ENCODE measurements around the gene DEFB128. TPM values are rescaled to one million over a fixed set of nuclear protein-coding genes. Genes with fewer than 3 reads are reported as not detected.

Gene DEFB128
- total and polyA plus RNA-seq, 2 donors (not counting 1 experiment from before 2014, with no cell fraction given), result not detected

DNA sequence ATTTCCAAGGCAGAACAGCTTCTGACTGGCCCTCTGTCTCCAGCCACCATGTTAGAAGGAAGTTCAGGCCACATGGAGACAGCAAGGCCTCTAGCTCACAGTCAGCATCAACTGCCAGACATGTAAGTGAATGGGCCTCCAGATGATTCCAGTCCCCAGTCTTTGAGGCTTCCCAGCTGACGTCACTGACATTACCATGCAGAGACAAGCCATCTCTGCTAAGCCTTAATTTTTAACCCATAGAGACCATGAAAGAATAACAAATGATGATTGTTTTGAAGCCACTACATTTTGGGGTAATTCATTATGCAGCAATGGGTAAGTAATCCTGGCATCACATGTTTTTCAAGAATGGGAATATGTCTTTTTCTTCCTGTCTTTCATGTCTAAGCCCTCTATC, 26.3 kb upstream of the DEFB128 start:
- no peak overlapping the region for H3K4me3 ChIP-seq (replicated peaks in 1 of 4; ENCODE audit: control extremely low read depth in 1 of 4, insufficient read depth in 1 of 4, low read depth in 3 of 4, low read length in 4 of 4)
- no peak overlapping the region for H3K4me2 ChIP-seq (ENCODE audit: extremely low read depth, insufficient read depth, low read length)

DNA sequence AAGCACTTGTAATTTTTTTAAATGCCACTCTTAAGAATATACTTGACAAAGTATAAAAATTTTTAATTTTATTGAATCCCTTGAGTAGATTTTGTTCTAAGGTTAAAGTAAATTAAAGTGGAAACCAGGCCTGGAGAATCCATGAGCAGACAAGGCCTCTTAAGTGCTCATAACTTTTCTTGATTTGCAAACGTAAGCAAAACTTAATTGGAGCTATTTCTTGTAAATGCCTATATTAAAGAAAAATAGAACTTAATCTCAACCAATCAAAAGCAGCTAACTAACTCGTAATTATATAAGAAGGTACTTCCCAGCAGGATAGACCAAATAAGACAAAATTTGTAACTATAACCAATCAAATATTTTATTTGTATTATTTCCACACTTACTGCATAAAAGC, 24.9 kb upstream of the DEFB128 start:
- no peak overlapping the region for H3K4me2 ChIP-seq (ENCODE audit: extremely low read depth, insufficient read depth, low read length)
- H4K20me1 ChIP-seq (ENCODE audit: control insufficient read depth, extremely low read depth, insufficient read depth, low read length), result no peaks in the 10 kb centered on the region
- no peak for TF ChIP-seq EZH2 (IDR thresholded peaks at IDR 0.05; ENCODE audit: low read length, missing control alignments)
- no peak for TF ChIP-seq CTCF (conservative IDR thresholded peaks at IDR 0.05 in 1 of 2, IDR thresholded peaks at IDR 0.05 in 1 of 2; ENCODE audit: low read depth in 1 of 2, low read length in 2 of 2)
- no peak overlapping the region for H3K9ac ChIP-seq (ENCODE audit: insufficient read depth, low read length)
- H3K9me3 ChIP-seq (ENCODE audit: control insufficient read depth, insufficient read depth, low read depth, low read length), result no peaks in the 10 kb centered on the region
- no peaks in the 10 kb centered on the region for H3K4me1 ChIP-seq (ENCODE audit: control insufficient read depth, extremely low read depth, insufficient read depth, low read length)
- H3K36me3 ChIP-seq (ENCODE audit: control insufficient read depth, insufficient read depth, low read length), result no peaks in the 10 kb centered on the region
- no peaks in the 10 kb centered on the region for H3K79me2 ChIP-seq (ENCODE audit: control insufficient read depth, insufficient read depth, low read length)
- no peak for DNase-seq (ENCODE audit: low read depth in 2 of 2)
- no peak overlapping the region for H3K4me3 ChIP-seq (replicated peaks in 1 of 4; ENCODE audit: control extremely low read depth in 1 of 4, insufficient read depth in 1 of 4, low read depth in 3 of 4, low read length in 4 of 4)
- H2AFZ ChIP-seq (ENCODE audit: low read length), result no peak overlapping the region
- H3K27ac ChIP-seq (ENCODE audit: insufficient read depth, low read length), result no peak overlapping the region
- H3K27me3 ChIP-seq (ENCODE audit: control insufficient read depth, insufficient read depth, low read length), result peaks cover 2% of the 10 kb centered on the region

More for the DNA sequence above, 26.3 kb upstream of the DEFB128 start:
- no peak for TF ChIP-seq EZH2 (IDR thresholded peaks at IDR 0.05; ENCODE audit: low read length, missing control alignments)
- no peak for TF ChIP-seq CTCF (conservative IDR thresholded peaks at IDR 0.05 in 1 of 2, IDR thresholded peaks at IDR 0.05 in 1 of 2; ENCODE audit: low read depth in 1 of 2, low read length in 2 of 2)
- Histone ChIP-seq H3K9me3 (ENCODE audit: control insufficient read depth, insufficient read depth, low read depth, low read length) (no peaks in the 10 kb centered on the region), H3K79me2 (ENCODE audit: control insufficient read depth, insufficient read depth, low read length) (no peaks in the 10 kb centered on the region), H3K27ac (ENCODE audit: insufficient read depth, low read length) (no peak overlapping the region), H3K27me3 (ENCODE audit: control insufficient read depth, insufficient read depth, low read length) (no peaks in the 10 kb centered on the region), H2AFZ (ENCODE audit: low read length) (no peak overlapping the region), H3K4me1 (ENCODE audit: control insufficient read depth, extremely low read depth, insufficient read depth, low read length) (no peaks in the 10 kb centered on the region), H3K9ac (ENCODE audit: insufficient read depth, low read length) (no peak overlapping the region), H3K36me3 (ENCODE audit: control insufficient read depth, insufficient read depth, low read length) (no peaks in the 10 kb centered on the region), H4K20me1 (ENCODE audit: control insufficient read depth, extremely low read depth, insufficient read depth, low read length) (no peaks in the 10 kb centered on the region)
- DNase-seq (ENCODE audit: low read depth in 2 of 2), result no peak

- no peak overlapping the region for H2AFZ ChIP-seq (ENCODE audit: low read length)
- no peaks in the 10 kb centered on the region for H3K9me3 ChIP-seq (ENCODE audit: control insufficient read depth, insufficient read depth, low read depth, low read length)
- H3K4me2 ChIP-seq (ENCODE audit: extremely low read depth, insufficient read depth, low read length), result no peak overlapping the region
- DNase-seq (ENCODE audit: low read depth in 2 of 2), result no peak
- no peaks in the 10 kb centered on the region for H3K4me1 ChIP-seq (ENCODE audit: control insufficient read depth, extremely low read depth, insufficient read depth, low read length)
- no peak overlapping the region for H3K27ac ChIP-seq (ENCODE audit: insufficient read depth, low read length)
- H3K36me3 ChIP-seq (ENCODE audit: control insufficient read depth, insufficient read depth, low read length), result no peaks in the 10 kb centered on the region
- H3K9ac ChIP-seq (ENCODE audit: insufficient read depth, low read length), result no peak overlapping the region
- H4K20me1 ChIP-seq (ENCODE audit: control insufficient read depth, extremely low read depth, insufficient read depth, low read length), result no peaks in the 10 kb centered on the region
- TF ChIP-seq CTCF (conservative IDR thresholded peaks at IDR 0.05 in 1 of 2, IDR thresholded peaks at IDR 0.05 in 1 of 2; ENCODE audit: low read depth in 1 of 2, low read length in 2 of 2), result no peak
- TF ChIP-seq EZH2 (IDR thresholded peaks at IDR 0.05; ENCODE audit: low read length, missing control alignments), result no peak
- H3K4me3 ChIP-seq (replicated peaks in 1 of 4; ENCODE audit: control extremely low read depth in 1 of 4, insufficient read depth in 1 of 4, low read depth in 3 of 4, low read length in 4 of 4), result no peak overlapping the region
- H3K27me3 ChIP-seq (ENCODE audit: control insufficient read depth, insufficient read depth, low read length), result peaks cover 2% of the 10 kb centered on the region
- no peaks in the 10 kb centered on the region for H3K79me2 ChIP-seq (ENCODE audit: control insufficient read depth, insufficient read depth, low read length)
These were observed 21.4 kb upstream of the DEFB128 start for GRCh38 chr20:210809-211502.

Data from fibroblast of lung (primary cell).